Esophagus squamous epithelium (tissue), 5 donors: ENCODE data around the gene ARHGAP4. TPM values are rescaled to one million over a fixed set of nuclear protein-coding genes. Genes with fewer than 3 reads are reported as not detected.

Experiments used
- DNase-seq: peaks from one replicate; lab custom pipeline; 2025; lab: John Stamatoyannopoulos, UW
- H3K27ac ChIP-seq, 4 donors: fragments of 200-600 bp; sonication (generic); one replicate each; pipeline ENCODE4 v1.5.1; 2016 to 2019; ENCODE audit warnings: mild to moderate bottlenecking in 1 of 4
- H3K27me3 ChIP-seq, 4 donors: fragments of 200-600 bp; sonication (generic); 1 replicate in 3 of 4; 2 replicates in 1 of 4; pipeline versions ENCODE4 v1.5.1 to v1.6.0; 2017 to 2021; ENCODE audit warnings: antibody characterized with exemption in 1 of 4
- H3K36me3 ChIP-seq, 3 donors: fragments of 200-600 bp; sonication (generic); one replicate each; pipeline ENCODE4 v1.5.1; 2016 to 2019
- H3K4me1 ChIP-seq, 3 donors: fragments of 200-600 bp; sonication (generic); one replicate each; pipeline ENCODE4 v1.5.1; 2017 to 2019
- H3K4me3 ChIP-seq, 4 donors: fragments of 200-600 bp; sonication (generic); 1 replicate in 3 of 4; 2 replicates in 1 of 4; pipeline ENCODE4 v1.5.1; 2016 to 2019; ENCODE audit warnings: mild to moderate bottlenecking in 2 of 4, moderate library complexity in 1 of 4
- H3K9me3 ChIP-seq, 3 donors: fragments of 200-600 bp; sonication (generic); one replicate each; pipeline ENCODE4 v1.5.1; 2016 to 2019
- POLR2A ChIP-seq, 4 donors: fragments of 450-650 bp; IDR thresholded peaks; one replicate each; pipeline ENCODE4 v1.6.1; 2017; ENCODE audit warnings: antibody characterized with exemption in 4 of 4, mild to moderate bottlenecking in 4 of 4, moderate library complexity in 3 of 4
- WGBS, 2 donors: methylation state at CpG; one replicate each; pipeline ENCODE4 v1.1.5; 2018; 5-methylcytosine and 5-hydroxymethylcytosine counted together
- intact Hi-C: fragments of 100-400 bp; cut with DNase I; formaldehyde crosslinking; loops from one replicate; pipeline ENCODE4 v1.15.0; 2022
- total RNA-seq, 4 donors: library from RNA; depleted of rRNA; stranded (reverse); fragments of >200 nt; gene quantifications; one replicate each; pipeline ENCODE4 v1.1.0, GENCODE V29; 2016
- TF ChIP-seq, protein P1 (sequence below), 6 experiments: fragments of 450-650 bp in 4 of 6; fragments of 200-600 bp in 2 of 6; sonication (generic) in 2 of 6; IDR thresholded peaks; one replicate each; pipeline ENCODE4 v1.5.1; 2016 to 2019; ENCODE audit warnings: antibody characterized with exemption in 6 of 6, mild to moderate bottlenecking in 4 of 6, moderate library complexity in 4 of 6
- donor health status: DM: yes; HTN: yes; CAD: no.

Gene ARHGAP4
- total RNA-seq, 4 donors from 2014 or later = 3.9 to 18.3 (median 7.6) TPM

GRCh38 chrX:153873282-153874084, 52.6 kb downstream of the ARHGAP4 start:
- TF ChIP-seq, protein P1, sequence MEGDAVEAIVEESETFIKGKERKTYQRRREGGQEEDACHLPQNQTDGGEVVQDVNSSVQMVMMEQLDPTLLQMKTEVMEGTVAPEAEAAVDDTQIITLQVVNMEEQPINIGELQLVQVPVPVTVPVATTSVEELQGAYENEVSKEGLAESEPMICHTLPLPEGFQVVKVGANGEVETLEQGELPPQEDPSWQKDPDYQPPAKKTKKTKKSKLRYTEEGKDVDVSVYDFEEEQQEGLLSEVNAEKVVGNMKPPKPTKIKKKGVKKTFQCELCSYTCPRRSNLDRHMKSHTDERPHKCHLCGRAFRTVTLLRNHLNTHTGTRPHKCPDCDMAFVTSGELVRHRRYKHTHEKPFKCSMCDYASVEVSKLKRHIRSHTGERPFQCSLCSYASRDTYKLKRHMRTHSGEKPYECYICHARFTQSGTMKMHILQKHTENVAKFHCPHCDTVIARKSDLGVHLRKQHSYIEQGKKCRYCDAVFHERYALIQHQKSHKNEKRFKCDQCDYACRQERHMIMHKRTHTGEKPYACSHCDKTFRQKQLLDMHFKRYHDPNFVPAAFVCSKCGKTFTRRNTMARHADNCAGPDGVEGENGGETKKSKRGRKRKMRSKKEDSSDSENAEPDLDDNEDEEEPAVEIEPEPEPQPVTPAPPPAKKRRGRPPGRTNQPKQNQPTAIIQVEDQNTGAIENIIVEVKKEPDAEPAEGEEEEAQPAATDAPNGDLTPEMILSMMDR (IDR thresholded peaks at IDR 0.05) = no peak
- TF ChIP-seq POLR2A (IDR thresholded peaks at IDR 0.05) = no peak
- DNase-seq = no peak
- Histone ChIP-seq H3K4me3 (no peak overlapping the region), H3K27me3 (peaks cover 0 to 20% (median 0%) of the 10 kb centered on the region in 4 donors), H3K4me1 (no peaks in the 10 kb centered on the region), H3K36me3 (no peaks in the 10 kb centered on the region), H3K9me3 (no peaks in the 10 kb centered on the region), H3K27ac (no peak overlapping the region)
- WGBS, 2 donors = 26% methylated on average over 2 of the region's 7 CpGs; no CpG with 5 or more reads in 1 of the 2 donors
- intact Hi-C loops = loop anchor here (10.0 kb wide), 1 partner anchor 59 kb away; no protein-coding TSS in a partner anchor

DNA sequence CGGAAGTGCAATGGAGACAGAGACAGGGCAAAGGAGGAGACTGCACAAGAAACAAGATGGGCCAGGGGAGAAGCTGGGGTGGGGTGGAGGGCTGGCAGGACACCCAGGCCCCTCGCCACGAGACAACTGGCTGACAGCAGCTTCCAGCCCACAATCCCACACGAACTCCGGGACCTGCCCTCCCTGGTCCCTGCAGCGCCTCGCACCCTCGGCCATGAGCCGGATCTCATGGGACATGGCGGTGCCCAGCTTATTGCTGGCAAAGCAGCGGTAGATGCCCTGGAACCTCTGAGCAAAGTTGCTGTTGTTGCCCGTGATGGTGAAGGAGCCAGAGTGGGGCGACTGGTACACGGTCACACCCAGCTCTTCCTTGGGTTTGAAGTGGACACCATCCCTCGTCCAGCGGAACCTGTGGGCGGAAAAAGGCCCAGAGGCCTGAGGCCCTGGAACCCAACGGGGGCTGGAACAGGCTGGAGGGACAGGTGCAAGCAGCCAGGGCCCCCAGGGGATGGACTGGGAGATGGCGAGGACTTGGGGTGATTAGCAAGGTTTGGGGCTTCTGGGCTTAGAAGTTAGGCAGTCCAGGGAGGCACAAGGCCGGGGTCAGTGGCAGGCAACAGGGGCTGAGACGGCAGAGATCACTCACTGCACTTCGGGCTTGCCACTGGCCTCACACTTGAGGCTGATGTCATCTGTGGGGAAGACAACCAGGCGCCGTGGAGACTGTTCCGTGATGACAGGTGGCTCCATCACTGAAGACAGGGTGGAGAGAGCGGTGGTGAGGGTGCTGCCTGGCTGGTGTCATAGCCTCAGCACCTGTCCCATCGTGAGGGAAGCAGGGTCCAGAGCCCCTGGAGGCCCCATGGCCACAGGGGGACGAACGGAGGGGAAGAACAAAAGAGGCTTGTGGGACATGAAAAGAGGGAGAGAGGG, 53.9 kb downstream of the ARHGAP4 start:
- WGBS, 2 donors = 59 to 71% methylated on average over 9 to 14 of the region's 29 CpGs
- Histone ChIP-seq H3K4me3 (no peak overlapping the region), H3K9me3 (no peaks in the 10 kb centered on the region), H3K4me1 (no peaks in the 10 kb centered on the region), H3K27me3 (peaks cover 0 to 9% (median 0%) of the 10 kb centered on the region in 4 donors), H3K27ac (no peak overlapping the region), H3K36me3 (no peaks in the 10 kb centered on the region)
- TF ChIP-seq POLR2A (IDR thresholded peaks at IDR 0.05) = no peak
- TF ChIP-seq, protein P1 (IDR thresholded peaks at IDR 0.05) = no peak
- no peak for DNase-seq
- intact Hi-C loops = loop anchor here (10.0 kb wide), 1 partner anchor 57 kb away; no protein-coding TSS in a partner anchor

DNA sequence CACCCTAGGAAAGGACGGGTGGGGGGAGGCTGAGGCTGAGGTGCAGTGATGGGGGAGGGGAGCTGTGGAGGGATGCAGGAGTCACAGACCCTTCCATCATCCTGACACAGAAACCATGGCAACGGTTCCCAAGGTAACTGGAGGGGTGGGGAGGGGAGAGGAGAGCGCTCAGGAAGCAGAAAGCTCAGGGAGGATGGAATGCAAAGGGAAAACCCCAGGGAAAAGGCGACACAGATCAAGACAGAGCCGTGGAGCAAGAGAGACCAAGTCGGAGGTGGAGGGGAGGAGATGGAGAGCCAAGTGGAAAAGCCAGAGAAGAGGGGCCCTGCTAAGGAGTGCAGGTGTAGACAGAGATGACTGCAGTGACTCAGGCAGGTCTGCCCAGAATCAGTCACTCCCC, 54.6 kb downstream of the ARHGAP4 start:
- intact Hi-C loops = loop anchor here (10.0 kb wide), 1 partner anchor 57 kb away; no protein-coding TSS in a partner anchor
- DNase-seq = no peak
- H3K27me3 ChIP-seq = peaks cover 0 to 9% (median 0%) of the 10 kb centered on the region in 4 donors
- no peaks in the 10 kb centered on the region for H3K4me1 ChIP-seq
- H3K4me3 ChIP-seq = no peak overlapping the region
- H3K36me3 ChIP-seq = no peaks in the 10 kb centered on the region
- no peak for TF ChIP-seq POLR2A (IDR thresholded peaks at IDR 0.05)
- TF ChIP-seq, protein P1 (IDR thresholded peaks at IDR 0.05) = no peak
- no peaks in the 10 kb centered on the region for H3K9me3 ChIP-seq
- WGBS, 2 donors = 29 to 35% methylated on average over 4 to 6 of the region's 6 CpGs
- no peak overlapping the region for H3K27ac ChIP-seq

DNA sequence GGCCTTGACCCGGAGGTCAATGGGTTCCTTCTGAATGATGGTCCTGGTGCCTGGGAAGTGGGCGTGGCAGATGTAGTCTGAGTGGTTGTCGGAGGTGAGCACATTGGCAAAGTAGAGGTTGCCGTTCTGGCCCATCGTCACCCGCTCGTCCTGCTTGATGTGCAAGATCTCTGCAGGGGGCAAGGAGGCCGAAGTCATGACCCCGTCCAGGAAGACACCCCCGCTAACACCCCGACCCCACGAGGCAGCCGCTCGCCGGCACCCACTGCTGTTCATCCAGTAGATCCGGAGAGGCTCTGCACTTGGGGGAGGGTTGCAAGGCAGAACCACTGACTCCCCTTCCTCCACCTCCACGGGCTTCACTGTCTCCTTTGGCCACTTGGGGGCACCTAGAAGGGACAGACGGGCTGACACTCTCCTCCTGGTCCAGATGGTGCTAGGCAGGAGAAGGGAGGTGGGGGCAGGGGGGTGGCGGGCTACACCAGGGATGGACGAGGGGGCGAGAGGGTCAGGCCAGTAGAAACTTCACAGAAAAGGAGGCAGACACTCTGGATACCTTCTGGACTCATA, 55.2 kb downstream of the ARHGAP4 start:
- WGBS, 2 donors = 59 to 79% methylated on average over 3 to 15 of the region's 21 CpGs
- no peak for DNase-seq
- H3K27ac ChIP-seq = no peak overlapping the region
- peaks cover 0 to 6% (median 0%) of the 10 kb centered on the region in 4 donors for H3K27me3 ChIP-seq
- H3K4me1 ChIP-seq = no peaks in the 10 kb centered on the region
- H3K36me3 ChIP-seq = no peaks in the 10 kb centered on the region
- H3K9me3 ChIP-seq = no peaks in the 10 kb centered on the region
- TF ChIP-seq POLR2A (IDR thresholded peaks at IDR 0.05) = no peak
- TF ChIP-seq, protein P1 (IDR thresholded peaks at IDR 0.05) = no peak
- H3K4me3 ChIP-seq = no peak overlapping the region
- intact Hi-C loops = loop anchor here (10.0 kb wide), 1 partner anchor 56 kb away; no protein-coding TSS in a partner anchor
